SK-N-MC (cell line): ENCODE data around the gene KLRD1.

Source experiments
- DNase-seq: peaks from one replicate; pipeline ENCODE4 v3.0.0-alpha.2; 2011; ENCODE audit warnings: low read depth, low spot score
- H3K27ac ChIP-seq: fragments of 200-600 bp; sonication (generic); 2 replicates; pipeline ENCODE4 v1.5.1; 2016; ENCODE audit warnings: mixed run types
- H3K36me3 ChIP-seq: fragments of 200-600 bp; sonication (generic); 2 replicates; pipeline ENCODE4 v1.6.1; 2017; ENCODE audit warnings: antibody characterized with exemption, low read length, mixed read lengths; ENCODE audit not compliant: insufficient read depth
- H3K4me3 ChIP-seq: fragments of 200-600 bp; sonication (generic); 2 replicates; pipeline ENCODE4 v1.5.1; 2016
- H3K9ac ChIP-seq: fragments of 200-600 bp; sonication (generic); 2 replicates; pipeline ENCODE4 v1.8.0; 2017; ENCODE audit warnings: mixed run types, mixed read lengths; ENCODE audit not compliant: insufficient read length
- H3K9me3 ChIP-seq: fragments of 200-600 bp; sonication (generic); 2 replicates; pipeline ENCODE4 v1.6.1; 2017; ENCODE audit warnings: low read depth, mild to moderate bottlenecking, antibody characterized with exemption, low read length, moderate library complexity, mixed read lengths
- EZH2 ChIP-seq: fragments of 200-600 bp; sonication (generic); IDR thresholded peaks from one replicate; pipeline ENCODE4 v1.6.1; 2017; ENCODE audit warnings: antibody characterized with exemption
- FOXP2 ChIP-seq: optimal IDR thresholded peaks from 2 replicates; pipeline ENCODE3; 2011; ENCODE audit warnings: mild to moderate bottlenecking, moderate library complexity; ENCODE audit not compliant: insufficient read depth; ENCODE audit errors: extremely low read length, control extremely low read depth
- POLR2AphosphoS5 ChIP-seq: IDR thresholded peaks from 2 replicates; pipeline ENCODE4 v1.6.1; 2012; ENCODE audit warnings: mild to moderate bottlenecking, low read depth, low read length, borderline replicate concordance

KLRD1 gene

GRCh38 chr12:10307630-10308029 lies at the start of gene KLRD1:
TSS of gene KLRD1 (plus strand) at chr12:10307870. CDS start at chr12:10308078, 208 bp downstream.
- TF ChIP-seq EZH2, result no peak
- TF ChIP-seq POLR2AphosphoS5, result no peak
- no peak for TF ChIP-seq FOXP2
- no peak within 1 kb of the TSS for H3K27ac ChIP-seq
- no peak within 1 kb of the TSS for H3K9ac ChIP-seq
- no peak within 1 kb of the TSS for H3K4me3 ChIP-seq
- no peak for DNase-seq
- H3K9me3 ChIP-seq, result no peaks in the 10 kb centered on the region
- H3K36me3 ChIP-seq, result no peaks in the 10 kb centered on the region

GRCh38 chr12:10260927-10261326 lies 46.7 kb upstream of the KLRD1 start:
- no peak for DNase-seq
- no peak overlapping the region for H3K27ac ChIP-seq
- no peaks in the 10 kb centered on the region for H3K9me3 ChIP-seq
- no peak overlapping the region for H3K4me3 ChIP-seq
- H3K36me3 ChIP-seq, result no peaks in the 10 kb centered on the region
- no peak overlapping the region for H3K9ac ChIP-seq
- TF ChIP-seq POLR2AphosphoS5, result no peak
- no peak for TF ChIP-seq FOXP2
- no peak for TF ChIP-seq EZH2

- Histone ChIP-seq H3K27ac (no peak overlapping the region), H3K9me3 (no peaks in the 10 kb centered on the region), H3K9ac (no peak overlapping the region), H3K4me3 (no peak overlapping the region), H3K36me3 (no peaks in the 10 kb centered on the region)
- TF ChIP-seq POLR2AphosphoS5, result no peak
- no peak for TF ChIP-seq FOXP2
- no peak for TF ChIP-seq EZH2
- no peak for DNase-seq
Measured at GRCh38 chr12:10268037-10268436, 39.6 kb upstream of the KLRD1 start.

- TF ChIP-seq FOXP2 (no peak), POLR2AphosphoS5 (no peak), EZH2 (no peak)
- DNase-seq, result no peak
- H3K36me3 ChIP-seq, result no peaks in the 10 kb centered on the region
- H3K9ac ChIP-seq, result no peak overlapping the region
- no peak overlapping the region for H3K27ac ChIP-seq
- no peaks in the 10 kb centered on the region for H3K9me3 ChIP-seq
- no peak overlapping the region for H3K4me3 ChIP-seq
Measured at GRCh38 chr12:10272467-10272866, 35.2 kb upstream of the KLRD1 start.

GRCh38 chr12:10276774-10277173 lies 30.9 kb upstream of the KLRD1 start:
- no peak for DNase-seq
- TF ChIP-seq EZH2 (no peak), FOXP2 (no peak), POLR2AphosphoS5 (no peak)
- no peak overlapping the region for H3K9ac ChIP-seq
- no peaks in the 10 kb centered on the region for H3K36me3 ChIP-seq
- H3K4me3 ChIP-seq, result no peak overlapping the region
- H3K27ac ChIP-seq, result no peak overlapping the region
- H3K9me3 ChIP-seq, result no peaks in the 10 kb centered on the region

GRCh38 chr12:10278104-10278503 lies 29.6 kb upstream of the KLRD1 start:
- H3K9ac ChIP-seq, result no peak overlapping the region
- DNase-seq, result no peak
- H3K9me3 ChIP-seq, result no peaks in the 10 kb centered on the region
- TF ChIP-seq POLR2AphosphoS5 (no peak), EZH2 (no peak), FOXP2 (no peak)
- no peaks in the 10 kb centered on the region for H3K36me3 ChIP-seq
- H3K4me3 ChIP-seq, result no peak overlapping the region
- no peak overlapping the region for H3K27ac ChIP-seq

GRCh38 chr12:10279937-10280336 lies 27.7 kb upstream of the KLRD1 start:
- H3K27ac ChIP-seq, result no peak overlapping the region
- H3K9ac ChIP-seq, result no peak overlapping the region
- H3K9me3 ChIP-seq, result no peaks in the 10 kb centered on the region
- no peak for DNase-seq
- no peak overlapping the region for H3K4me3 ChIP-seq
- TF ChIP-seq FOXP2 (no peak), POLR2AphosphoS5 (no peak), EZH2 (no peak)
- H3K36me3 ChIP-seq, result no peaks in the 10 kb centered on the region

GRCh38 chr12:10283027-10283426 lies 24.6 kb upstream of the KLRD1 start:
- no peak for DNase-seq
- Histone ChIP-seq H3K36me3 (no peaks in the 10 kb centered on the region), H3K27ac (no peak overlapping the region), H3K9ac (no peak overlapping the region), H3K9me3 (no peaks in the 10 kb centered on the region), H3K4me3 (no peak overlapping the region)
- no peak for TF ChIP-seq POLR2AphosphoS5
- TF ChIP-seq FOXP2, result no peak
- TF ChIP-seq EZH2, result no peak

- Histone ChIP-seq H3K9ac (no peak overlapping the region), H3K27ac (no peak overlapping the region), H3K36me3 (no peaks in the 10 kb centered on the region), H3K4me3 (no peak overlapping the region), H3K9me3 (no peaks in the 10 kb centered on the region)
- TF ChIP-seq EZH2 (no peak), FOXP2 (no peak), POLR2AphosphoS5 (no peak)
- DNase-seq, result no peak
Measured at GRCh38 chr12:10285919-10286318, 21.8 kb upstream of the KLRD1 start.
